ENCODE measurements around the gene CAMKMT. TPM values are rescaled to one million over a fixed set of nuclear protein-coding genes. Genes with fewer than 3 reads are reported as not detected.

The CAMKMT gene
- total RNA-seq, 4 donors from 2014 or later = 2.9 to 18.8 (median 11.2) TPM

- Histone ChIP-seq H3K27me3 (no peaks in the 10 kb centered on the region), H3K4me3 (no peak overlapping the region), H3K9me3 (no peaks in the 10 kb centered on the region), H3K27ac (no peak overlapping the region), H3K4me1 (no peaks in the 10 kb centered on the region), H3K36me3 (no peaks in the 10 kb centered on the region)
- DNase-seq = no peak
- TF ChIP-seq CTCF (IDR thresholded peaks at IDR 0.05) = no peak
- TF ChIP-seq POLR2A (IDR thresholded peaks at IDR 0.05) = no peak
- intact Hi-C loops (cut with DNase I; ENCODE audit: low total_unique reads) = no loop called here
These were observed 310.7 kb downstream of the CAMKMT start for GRCh38 chr2:44672431-44672830.

- Histone ChIP-seq H3K9me3 (no peaks in the 10 kb centered on the region), H3K36me3 (no peaks in the 10 kb centered on the region), H3K4me1 (no peaks in the 10 kb centered on the region), H3K27me3 (no peaks in the 10 kb centered on the region), H3K4me3 (no peak overlapping the region), H3K27ac (no peak overlapping the region)
- intact Hi-C loops (cut with DNase I; ENCODE audit: low total_unique reads) = no loop called here
- TF ChIP-seq POLR2A (IDR thresholded peaks at IDR 0.05) = no peak
- no peak for TF ChIP-seq CTCF (IDR thresholded peaks at IDR 0.05)
- no peak for DNase-seq
These were observed 312.9 kb downstream of the CAMKMT start for GRCh38 chr2:44674473-44675284.

DNA sequence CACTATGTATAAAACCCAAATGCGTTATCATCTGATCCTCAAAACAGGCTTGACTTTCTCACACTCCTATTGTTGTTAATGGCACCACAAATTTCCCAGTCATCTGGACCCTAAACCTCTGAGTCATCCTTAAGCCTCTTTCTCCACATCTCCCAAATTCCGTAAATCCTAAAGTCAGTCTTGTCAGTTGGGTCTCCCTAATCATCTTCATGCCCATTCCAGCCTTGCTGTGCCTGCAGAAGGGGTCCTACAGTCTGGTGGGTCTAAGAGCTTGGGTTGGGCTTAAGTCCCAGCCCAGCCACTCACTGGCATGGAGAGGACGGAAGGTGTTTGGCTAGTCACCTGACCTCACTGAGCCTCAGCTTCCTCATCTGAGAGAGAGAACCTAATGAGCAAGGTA is 314.6 kb downstream of the CAMKMT start:
- no peak overlapping the region for H3K4me3 ChIP-seq
- no peaks in the 10 kb centered on the region for H3K27me3 ChIP-seq
- H3K4me1 ChIP-seq = no peaks in the 10 kb centered on the region
- H3K36me3 ChIP-seq = no peaks in the 10 kb centered on the region
- TF ChIP-seq POLR2A (IDR thresholded peaks at IDR 0.05) (no peak), CTCF (IDR thresholded peaks at IDR 0.05) (no peak)
- no peak overlapping the region for H3K27ac ChIP-seq
- no peaks in the 10 kb centered on the region for H3K9me3 ChIP-seq
- DNase-seq = no peak
- intact Hi-C loops (cut with DNase I; ENCODE audit: low total_unique reads) = no loop called here

DNA sequence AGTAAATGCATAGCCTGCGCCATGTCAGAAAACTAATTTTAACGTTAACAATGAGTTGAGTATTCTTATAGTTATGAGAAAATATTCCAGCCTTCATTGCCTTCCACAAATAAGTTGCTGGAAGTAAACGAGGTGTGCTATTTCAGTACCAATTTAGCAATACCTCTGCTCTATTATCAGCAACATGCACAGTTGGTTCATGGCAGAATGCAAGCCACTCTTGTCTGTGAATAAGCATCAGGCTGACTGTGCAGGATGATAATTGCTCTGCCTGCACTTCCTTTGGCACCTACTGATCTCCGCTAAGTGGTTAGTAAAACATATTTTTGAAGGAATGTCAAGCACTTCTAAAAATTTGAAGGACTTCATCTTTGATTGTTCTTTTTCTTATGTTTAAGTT is 317.8 kb downstream of the CAMKMT start:
- Histone ChIP-seq H3K27me3 (no peaks in the 10 kb centered on the region), H3K36me3 (no peaks in the 10 kb centered on the region), H3K4me1 (no peaks in the 10 kb centered on the region), H3K27ac (no peak overlapping the region), H3K4me3 (no peak overlapping the region), H3K9me3 (no peaks in the 10 kb centered on the region)
- intact Hi-C loops (cut with DNase I; ENCODE audit: low total_unique reads) = no loop called here
- no peak for DNase-seq
- TF ChIP-seq POLR2A (IDR thresholded peaks at IDR 0.05) (no peak), CTCF (IDR thresholded peaks at IDR 0.05) (no peak)

GRCh38 chr2:44679990-44680389 is 318.2 kb downstream of the CAMKMT start:
- no peak for DNase-seq
- Histone ChIP-seq H3K36me3 (no peaks in the 10 kb centered on the region), H3K4me1 (no peaks in the 10 kb centered on the region), H3K9me3 (no peaks in the 10 kb centered on the region), H3K4me3 (no peak overlapping the region), H3K27ac (no peak overlapping the region), H3K27me3 (no peaks in the 10 kb centered on the region)
- no peak for TF ChIP-seq POLR2A (IDR thresholded peaks at IDR 0.05)
- no peak for TF ChIP-seq CTCF (IDR thresholded peaks at IDR 0.05)
- intact Hi-C loops (cut with DNase I; ENCODE audit: low total_unique reads) = no loop called here
